Colonic mucosa (tissue), 4 donors: Measurements from ENCODE around the gene MTRFR. TPM values are rescaled to one million over a fixed set of nuclear protein-coding genes. Genes with fewer than 3 reads are reported as not detected.

Experiments
- DNase-seq: peaks from one replicate; pipeline ENCODE4 v3.0.0-alpha.2; 2020
- H3K27ac ChIP-seq: fragments of 200-600 bp; one replicate; pipeline ENCODE4 v1.8.0; 2021
- H3K27me3 ChIP-seq: fragments of 200-600 bp; one replicate; pipeline ENCODE4 v1.8.0; 2021
- H3K36me3 ChIP-seq: fragments of 200-600 bp; one replicate; pipeline ENCODE4 v1.8.0; 2021
- H3K4me1 ChIP-seq: fragments of 200-600 bp; one replicate; pipeline ENCODE4 v1.8.0; 2021; ENCODE audit warnings: mild to moderate bottlenecking
- H3K4me3 ChIP-seq: fragments of 200-600 bp; one replicate; pipeline ENCODE4 v1.8.0; 2021
- H3K9ac ChIP-seq, 2 donors: one replicate each; pipeline ENCODE4 v1.7.0; 2013; ENCODE audit warnings: control low read depth in 2 of 2, low read depth in 2 of 2, low read length in 2 of 2
- H3K9me3 ChIP-seq: fragments of 200-600 bp; one replicate; pipeline ENCODE4 v1.8.0; 2021
- intact Hi-C: fragments of 100-400 bp; cut with DNase I; formaldehyde crosslinking; loops from one replicate; pipeline ENCODE4 v1.14.1; 2022
- total RNA-seq, 2 donors: library from RNA; stranded (reverse); fragmentation: NEBNext Ultra II Directional in 1 of 2; extraction: Animal tissue kit (Norgen Biotek cat#: 25700) in 1 of 2; gene quantifications; one replicate each; pipeline ENCODE4 v1.2.1, GENCODE V29; 2021
- TF ChIP-seq, protein P1 (sequence below): fragments of 200-600 bp; IDR thresholded peaks from one replicate; pipeline ENCODE4 v1.8.0; 2022; ENCODE audit warnings: antibody characterized with exemption, mild to moderate bottlenecking
- donor health status: healthy.
- donor health status: DM: no; HTN: no; CAD: no.
- donor health status: DM: no; HTN: no; CAD: no.

The MTRFR gene
- total RNA-seq, 2 donors from 2014 or later, result 10.6 to 17.4 TPM

- intact Hi-C loops, result no loop called here
- Histone ChIP-seq H3K27ac (no peak overlapping the region), H3K36me3 (peaks cover 6% of the 10 kb centered on the region)
These were observed 26.8 kb downstream of the MTRFR start for GRCh38 chr12:123260081-123260480.

DNA sequence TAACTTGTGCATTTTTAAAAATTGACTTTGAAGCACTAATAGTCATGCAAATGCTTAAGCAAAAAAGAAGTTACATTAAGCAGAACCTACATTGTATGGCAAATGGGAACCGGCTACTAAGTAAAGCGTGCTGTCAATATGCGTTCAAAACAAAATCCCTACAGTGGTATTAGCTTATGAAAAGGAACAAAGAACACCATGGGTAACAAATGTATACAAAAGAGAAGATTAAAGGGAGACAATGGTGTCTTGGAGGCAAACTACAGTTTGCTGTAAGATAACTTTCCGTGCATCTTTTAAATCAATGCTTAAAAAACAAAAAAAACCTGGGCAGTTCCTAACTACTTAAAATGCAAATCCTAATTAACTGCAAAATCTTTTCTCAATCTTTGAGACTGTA lies 28.0 kb downstream of the MTRFR start:
- intact Hi-C loops, result no loop called here

More at GRCh38 chr12:123260081-123260480, 26.8 kb downstream of the MTRFR start:
- TF ChIP-seq, protein P1, sequence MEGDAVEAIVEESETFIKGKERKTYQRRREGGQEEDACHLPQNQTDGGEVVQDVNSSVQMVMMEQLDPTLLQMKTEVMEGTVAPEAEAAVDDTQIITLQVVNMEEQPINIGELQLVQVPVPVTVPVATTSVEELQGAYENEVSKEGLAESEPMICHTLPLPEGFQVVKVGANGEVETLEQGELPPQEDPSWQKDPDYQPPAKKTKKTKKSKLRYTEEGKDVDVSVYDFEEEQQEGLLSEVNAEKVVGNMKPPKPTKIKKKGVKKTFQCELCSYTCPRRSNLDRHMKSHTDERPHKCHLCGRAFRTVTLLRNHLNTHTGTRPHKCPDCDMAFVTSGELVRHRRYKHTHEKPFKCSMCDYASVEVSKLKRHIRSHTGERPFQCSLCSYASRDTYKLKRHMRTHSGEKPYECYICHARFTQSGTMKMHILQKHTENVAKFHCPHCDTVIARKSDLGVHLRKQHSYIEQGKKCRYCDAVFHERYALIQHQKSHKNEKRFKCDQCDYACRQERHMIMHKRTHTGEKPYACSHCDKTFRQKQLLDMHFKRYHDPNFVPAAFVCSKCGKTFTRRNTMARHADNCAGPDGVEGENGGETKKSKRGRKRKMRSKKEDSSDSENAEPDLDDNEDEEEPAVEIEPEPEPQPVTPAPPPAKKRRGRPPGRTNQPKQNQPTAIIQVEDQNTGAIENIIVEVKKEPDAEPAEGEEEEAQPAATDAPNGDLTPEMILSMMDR, result no peak
- Histone ChIP-seq H3K9ac (no peak overlapping the region), H3K27me3 (no peaks in the 10 kb centered on the region), H3K9me3 (no peaks in the 10 kb centered on the region), H3K4me3 (no peak overlapping the region), H3K4me1 (no peaks in the 10 kb centered on the region)
- DNase-seq, result no peak

DNA sequence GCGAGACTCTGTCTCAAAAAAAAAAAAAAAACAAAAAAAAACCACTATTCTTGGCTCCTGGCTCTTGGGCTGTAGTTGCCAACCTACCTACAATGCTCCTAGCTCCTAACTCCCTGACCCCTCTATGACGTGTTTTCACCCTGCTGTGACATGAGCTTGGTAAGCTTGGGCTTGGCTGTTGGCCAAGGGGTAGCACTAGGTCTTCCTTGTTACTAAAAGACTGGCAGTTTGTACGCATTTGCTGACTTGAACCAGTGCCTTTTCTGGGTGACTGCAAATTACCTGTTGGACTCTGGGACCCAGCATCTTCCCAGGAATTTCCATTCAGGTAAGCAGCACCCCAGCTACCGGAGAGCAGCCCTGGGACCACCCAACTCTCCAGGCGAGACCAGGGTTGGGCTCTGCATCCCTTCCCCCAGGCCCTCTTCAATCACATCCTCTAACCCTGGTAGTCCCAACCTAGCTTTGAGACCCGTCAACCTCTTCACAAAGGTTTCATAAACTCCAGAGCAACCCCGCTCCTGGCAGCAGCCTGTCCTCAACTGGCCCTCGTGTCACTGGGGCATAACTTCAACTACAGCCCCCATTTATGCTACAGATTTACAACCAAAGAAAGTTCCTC lies 30.1 kb downstream of the MTRFR start:
- intact Hi-C loops, result no loop called here
- no peaks in the 10 kb centered on the region for H3K27me3 ChIP-seq
- H3K9ac ChIP-seq, result no peak overlapping the region
- DNase-seq, result no peak
- TF ChIP-seq, protein P1, result no peak
- no peak overlapping the region for H3K27ac ChIP-seq
- no peaks in the 10 kb centered on the region for H3K4me1 ChIP-seq
- H3K9me3 ChIP-seq, result no peaks in the 10 kb centered on the region
- H3K36me3 ChIP-seq, result no peaks in the 10 kb centered on the region
- no peak overlapping the region for H3K4me3 ChIP-seq

More for the DNA sequence above, 28.0 kb downstream of the MTRFR start:
- TF ChIP-seq, protein P1, result no peak
- no peaks in the 10 kb centered on the region for H3K27me3 ChIP-seq
- no peaks in the 10 kb centered on the region for H3K4me1 ChIP-seq
- H3K36me3 ChIP-seq, result peaks cover 6% of the 10 kb centered on the region
- H3K9ac ChIP-seq, result no peak overlapping the region
- H3K9me3 ChIP-seq, result no peaks in the 10 kb centered on the region
- H3K4me3 ChIP-seq, result no peak overlapping the region
- no peak overlapping the region for H3K27ac ChIP-seq
- no peak for DNase-seq

GRCh38 chr12:123264642-123265041 lies 31.4 kb downstream of the MTRFR start:
- TF ChIP-seq, protein P1, result no peak
- Histone ChIP-seq H3K4me1 (no peaks in the 10 kb centered on the region), H3K36me3 (no peaks in the 10 kb centered on the region), H3K9me3 (no peaks in the 10 kb centered on the region), H3K27me3 (no peaks in the 10 kb centered on the region), H3K9ac (no peak overlapping the region), H3K27ac (no peak overlapping the region), H3K4me3 (no peak overlapping the region)
- no peak for DNase-seq
- intact Hi-C loops, result loop anchor here (5.0 kb wide), 1 partner anchor 318 kb away; the partner anchor contains the start of gene TMED2

GRCh38 chr12:123265851-123266678 lies 32.8 kb downstream of the MTRFR start:
- Histone ChIP-seq H3K4me1 (peaks cover 3% of the 10 kb centered on the region), H3K9me3 (no peaks in the 10 kb centered on the region), H3K36me3 (no peaks in the 10 kb centered on the region), H3K4me3 (no peak overlapping the region), H3K27ac (no peak overlapping the region), H3K9ac (no peak overlapping the region), H3K27me3 (no peaks in the 10 kb centered on the region)
- intact Hi-C loops, result loop anchor here (5.0 kb wide), 1 partner anchor 316 kb away; the partner anchor contains the start of gene TMED2
- no peak for DNase-seq
- TF ChIP-seq, protein P1, result no peak
